ENCODE measurements around the gene TTLL5.

TTLL5 gene

DNA sequence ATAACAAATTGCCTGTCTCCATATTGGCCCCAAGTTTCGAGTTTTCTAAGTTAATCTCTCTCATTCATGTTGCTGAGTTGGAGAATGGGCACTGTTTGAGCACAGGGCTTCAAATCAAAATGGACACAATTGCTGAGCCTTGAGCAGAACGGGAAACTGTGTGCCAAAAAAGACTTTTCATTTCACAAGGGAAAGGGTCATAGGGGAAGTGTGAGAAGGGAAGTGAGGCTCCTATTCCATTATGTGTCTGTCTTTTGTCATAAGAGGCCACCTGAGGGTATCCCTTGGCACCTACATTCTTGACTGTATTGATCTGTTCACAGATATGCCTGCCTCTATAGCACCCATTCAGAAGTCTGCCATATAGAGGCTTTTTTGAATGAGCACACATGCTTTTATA is 59.1 kb downstream of the TTLL5 start:
- no peak overlapping the region for H3K4me3 ChIP-seq (ENCODE audit: low read depth, low read length)
- TF ChIP-seq, protein P1, sequence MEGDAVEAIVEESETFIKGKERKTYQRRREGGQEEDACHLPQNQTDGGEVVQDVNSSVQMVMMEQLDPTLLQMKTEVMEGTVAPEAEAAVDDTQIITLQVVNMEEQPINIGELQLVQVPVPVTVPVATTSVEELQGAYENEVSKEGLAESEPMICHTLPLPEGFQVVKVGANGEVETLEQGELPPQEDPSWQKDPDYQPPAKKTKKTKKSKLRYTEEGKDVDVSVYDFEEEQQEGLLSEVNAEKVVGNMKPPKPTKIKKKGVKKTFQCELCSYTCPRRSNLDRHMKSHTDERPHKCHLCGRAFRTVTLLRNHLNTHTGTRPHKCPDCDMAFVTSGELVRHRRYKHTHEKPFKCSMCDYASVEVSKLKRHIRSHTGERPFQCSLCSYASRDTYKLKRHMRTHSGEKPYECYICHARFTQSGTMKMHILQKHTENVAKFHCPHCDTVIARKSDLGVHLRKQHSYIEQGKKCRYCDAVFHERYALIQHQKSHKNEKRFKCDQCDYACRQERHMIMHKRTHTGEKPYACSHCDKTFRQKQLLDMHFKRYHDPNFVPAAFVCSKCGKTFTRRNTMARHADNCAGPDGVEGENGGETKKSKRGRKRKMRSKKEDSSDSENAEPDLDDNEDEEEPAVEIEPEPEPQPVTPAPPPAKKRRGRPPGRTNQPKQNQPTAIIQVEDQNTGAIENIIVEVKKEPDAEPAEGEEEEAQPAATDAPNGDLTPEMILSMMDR (IDR thresholded peaks at IDR 0.05; ENCODE audit: borderline replicate concordance, insufficient read depth, low read depth, low read length) = no peak

DNA sequence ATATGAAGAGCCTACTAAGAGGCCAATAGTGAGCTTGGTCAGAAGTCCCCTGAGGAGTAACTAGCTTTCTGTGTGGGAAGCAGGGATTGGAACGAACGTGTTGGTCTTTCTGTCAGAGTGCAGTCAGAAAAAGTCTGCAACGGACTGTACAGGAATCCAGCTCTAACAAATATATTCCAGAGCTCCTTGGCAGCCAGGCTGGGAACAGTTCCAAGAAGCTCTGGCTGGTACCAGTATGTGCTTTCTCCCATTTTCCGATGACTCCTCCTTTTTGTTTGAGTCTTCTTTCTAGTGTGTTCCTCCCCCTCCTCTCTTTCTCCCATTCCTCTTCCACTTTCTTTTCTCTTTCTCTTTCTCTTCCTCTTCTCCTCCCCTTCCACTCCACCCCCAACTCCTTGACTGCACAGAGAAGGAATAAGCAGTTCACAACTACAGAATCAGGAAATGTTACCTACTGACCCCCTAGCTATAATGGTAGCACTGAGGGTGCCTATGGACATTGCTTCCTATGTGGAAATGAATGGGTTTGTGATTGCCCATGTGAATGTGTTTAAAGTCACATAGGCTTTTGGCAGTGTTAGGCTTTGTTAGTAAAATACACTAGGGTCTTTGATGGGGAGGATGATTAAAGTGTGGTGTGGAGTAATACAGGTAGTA is 59.9 kb downstream of the TTLL5 start:
- no peak overlapping the region for H3K4me3 ChIP-seq (ENCODE audit: low read depth, low read length)
- TF ChIP-seq, protein P1 (IDR thresholded peaks at IDR 0.05; ENCODE audit: borderline replicate concordance, insufficient read depth, low read depth, low read length) = no peak

DNA sequence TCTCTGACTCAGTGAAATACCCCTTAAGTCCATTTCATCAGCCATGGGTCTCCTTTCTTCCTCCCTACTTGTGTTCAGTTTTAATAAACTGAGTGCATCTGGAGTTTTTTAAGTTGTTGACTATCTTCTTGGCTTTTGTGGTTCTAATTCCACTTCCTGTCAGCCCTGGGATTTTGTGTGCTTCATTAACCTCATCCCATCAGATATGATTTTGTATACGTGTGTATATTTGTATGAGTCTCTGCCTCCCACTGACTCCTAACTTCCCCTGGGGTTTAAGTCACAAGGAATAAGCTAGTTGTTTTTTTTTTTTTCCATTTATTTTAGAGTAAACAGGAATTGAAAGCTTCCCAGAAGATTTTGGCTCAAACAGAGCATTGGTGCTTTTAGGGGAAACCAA is 62.7 kb downstream of the TTLL5 start:
- TF ChIP-seq, protein P1 (IDR thresholded peaks at IDR 0.05; ENCODE audit: borderline replicate concordance, insufficient read depth, low read depth, low read length) = no peak
- no peak overlapping the region for H3K4me3 ChIP-seq (ENCODE audit: low read depth, low read length)

DNA sequence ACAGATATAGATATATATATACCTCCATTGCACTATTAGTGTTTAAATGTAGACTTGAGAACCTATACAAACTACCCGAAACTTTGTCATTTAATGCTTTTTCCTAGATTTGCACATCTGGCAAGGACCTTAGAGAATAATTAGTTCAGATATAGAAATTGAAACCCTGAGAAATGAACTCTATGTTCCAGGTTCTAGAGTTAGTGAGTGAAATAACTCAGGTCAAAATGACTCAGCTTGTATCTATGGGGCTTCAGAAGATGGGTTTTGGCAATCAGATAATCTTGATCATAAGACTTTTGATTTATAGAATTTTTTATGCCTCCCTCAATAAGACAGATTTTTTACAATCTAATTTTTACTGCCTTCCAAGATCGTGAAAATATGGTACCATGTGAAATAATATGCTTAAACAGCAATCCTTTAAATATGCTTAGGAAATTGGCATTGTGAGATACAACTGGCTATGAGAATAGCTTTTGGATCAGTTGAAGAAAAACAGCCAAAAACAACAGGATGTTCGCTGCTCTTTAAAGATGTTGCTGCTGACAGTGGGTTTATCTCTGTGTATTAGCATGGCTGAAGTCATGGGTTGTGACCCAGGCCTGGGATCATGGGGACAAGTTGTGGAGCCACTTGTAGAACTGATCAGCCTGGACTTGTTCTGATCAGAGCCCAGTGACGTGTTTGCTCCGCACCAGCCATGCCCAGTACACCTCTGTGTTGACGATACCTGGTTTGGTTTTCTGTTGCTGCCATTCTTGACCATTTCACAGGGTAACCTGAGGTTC is 63.6 kb downstream of the TTLL5 start:
- TF ChIP-seq, protein P1 (IDR thresholded peaks at IDR 0.05; ENCODE audit: borderline replicate concordance, insufficient read depth, low read depth, low read length) = no peak
- H3K4me3 ChIP-seq (ENCODE audit: low read depth, low read length) = no peak overlapping the region

DNA sequence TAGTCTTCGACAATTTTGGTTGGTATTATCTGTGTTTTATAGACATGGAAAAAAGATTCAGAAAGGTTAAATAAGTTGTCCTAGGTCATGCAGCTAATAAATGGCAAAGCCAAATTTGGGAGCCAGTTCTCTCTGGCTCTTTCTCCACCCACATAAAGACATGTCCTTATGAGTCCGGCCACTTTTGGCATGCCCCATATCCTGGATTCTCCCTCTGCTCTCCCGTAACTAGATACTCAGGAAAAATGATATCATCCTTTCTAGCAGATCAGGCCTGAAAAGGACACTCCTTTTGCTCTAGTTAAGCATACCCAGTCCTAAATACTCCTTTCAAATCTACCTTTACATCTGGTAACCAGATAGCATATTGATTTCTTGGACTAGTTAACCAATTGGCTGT is 64.4 kb downstream of the TTLL5 start:
- H3K4me3 ChIP-seq (ENCODE audit: low read depth, low read length) = no peak overlapping the region
- TF ChIP-seq, protein P1 (IDR thresholded peaks at IDR 0.05; ENCODE audit: borderline replicate concordance, insufficient read depth, low read depth, low read length) = no peak

DNA sequence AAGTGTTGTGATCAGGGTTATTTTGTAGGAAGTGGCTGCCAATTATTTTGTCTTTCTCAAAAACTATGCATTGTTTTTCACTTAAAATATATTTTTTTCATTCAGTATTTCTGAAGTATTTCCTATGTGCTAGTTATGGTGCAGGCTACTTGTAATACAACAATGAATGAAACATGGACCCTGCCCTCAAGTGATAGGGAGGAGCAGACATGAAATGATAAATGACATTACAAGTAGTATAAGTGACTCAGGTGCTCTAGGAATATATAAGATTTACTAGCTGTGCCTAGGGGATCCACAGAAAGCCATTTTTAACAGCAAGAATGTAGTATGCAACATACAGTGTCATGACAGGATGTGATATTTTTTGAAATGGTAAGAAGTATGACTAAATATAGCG is 65.3 kb downstream of the TTLL5 start:
- H3K4me3 ChIP-seq (ENCODE audit: low read depth, low read length) = no peak overlapping the region
- TF ChIP-seq, protein P1 (IDR thresholded peaks at IDR 0.05; ENCODE audit: borderline replicate concordance, insufficient read depth, low read depth, low read length) = no peak

DNA sequence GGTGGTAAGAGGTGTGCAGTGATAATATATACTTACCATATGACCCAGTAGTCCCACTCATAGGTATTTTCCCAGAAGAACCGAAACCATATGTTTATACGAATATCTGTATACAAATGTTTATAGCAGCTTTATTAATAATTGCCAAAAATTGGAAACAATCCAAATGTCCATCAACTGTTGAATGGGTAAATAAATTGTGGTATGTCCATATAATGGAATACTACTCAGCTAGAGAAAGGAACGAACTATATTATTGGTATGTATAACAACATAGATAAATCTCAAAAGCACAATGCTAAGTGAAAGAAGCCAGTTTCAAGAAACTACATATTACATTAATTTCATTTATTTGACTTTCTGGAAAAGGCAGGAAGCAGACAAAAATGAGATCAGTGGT is 66.1 kb downstream of the TTLL5 start:
- H3K4me3 ChIP-seq (ENCODE audit: low read depth, low read length) = no peak overlapping the region
- TF ChIP-seq, protein P1 (IDR thresholded peaks at IDR 0.05; ENCODE audit: borderline replicate concordance, insufficient read depth, low read depth, low read length) = no peak

Measured in GM12875 (cell line).